ENCODE measurements around the gene TIMMDC1.

TIMMDC1 gene

DNA sequence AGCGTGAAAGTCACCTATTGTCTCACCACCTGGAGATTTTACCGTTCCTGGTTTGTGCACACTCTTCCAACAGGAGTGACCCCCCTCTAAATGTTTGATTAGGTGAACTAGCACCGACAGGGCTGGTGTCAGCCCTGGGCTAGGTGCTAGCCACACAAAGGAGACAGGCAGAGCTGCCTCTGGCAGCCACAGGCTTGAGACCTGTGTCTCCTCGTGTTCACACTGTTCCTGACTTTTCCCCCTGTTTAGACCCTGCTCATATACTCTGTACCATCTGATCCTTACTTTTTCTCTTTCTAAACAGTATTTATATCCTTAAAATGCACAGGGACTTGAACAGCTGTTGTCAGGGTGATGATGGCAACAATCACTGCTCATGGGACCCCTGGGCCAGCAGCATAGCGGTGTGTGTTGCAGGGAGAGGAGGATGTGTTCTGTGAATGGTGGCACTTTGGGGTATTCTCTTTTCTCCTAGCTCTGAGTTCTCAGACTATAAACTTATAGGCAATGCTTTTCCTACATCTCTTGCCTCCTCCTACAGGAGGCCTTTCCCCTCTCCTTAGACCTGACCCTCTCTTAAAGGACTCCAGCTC lies 55.6 kb downstream of the TIMMDC1 start:
- DNase-seq (ENCODE audit: low read depth) = no peak
- TF ChIP-seq, protein P1, sequence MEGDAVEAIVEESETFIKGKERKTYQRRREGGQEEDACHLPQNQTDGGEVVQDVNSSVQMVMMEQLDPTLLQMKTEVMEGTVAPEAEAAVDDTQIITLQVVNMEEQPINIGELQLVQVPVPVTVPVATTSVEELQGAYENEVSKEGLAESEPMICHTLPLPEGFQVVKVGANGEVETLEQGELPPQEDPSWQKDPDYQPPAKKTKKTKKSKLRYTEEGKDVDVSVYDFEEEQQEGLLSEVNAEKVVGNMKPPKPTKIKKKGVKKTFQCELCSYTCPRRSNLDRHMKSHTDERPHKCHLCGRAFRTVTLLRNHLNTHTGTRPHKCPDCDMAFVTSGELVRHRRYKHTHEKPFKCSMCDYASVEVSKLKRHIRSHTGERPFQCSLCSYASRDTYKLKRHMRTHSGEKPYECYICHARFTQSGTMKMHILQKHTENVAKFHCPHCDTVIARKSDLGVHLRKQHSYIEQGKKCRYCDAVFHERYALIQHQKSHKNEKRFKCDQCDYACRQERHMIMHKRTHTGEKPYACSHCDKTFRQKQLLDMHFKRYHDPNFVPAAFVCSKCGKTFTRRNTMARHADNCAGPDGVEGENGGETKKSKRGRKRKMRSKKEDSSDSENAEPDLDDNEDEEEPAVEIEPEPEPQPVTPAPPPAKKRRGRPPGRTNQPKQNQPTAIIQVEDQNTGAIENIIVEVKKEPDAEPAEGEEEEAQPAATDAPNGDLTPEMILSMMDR (conservative IDR thresholded peaks at IDR 0.05; ENCODE audit: low read depth, low read length) = no peak
- no peak overlapping the region for H3K4me3 ChIP-seq (ENCODE audit: low read length)

DNA sequence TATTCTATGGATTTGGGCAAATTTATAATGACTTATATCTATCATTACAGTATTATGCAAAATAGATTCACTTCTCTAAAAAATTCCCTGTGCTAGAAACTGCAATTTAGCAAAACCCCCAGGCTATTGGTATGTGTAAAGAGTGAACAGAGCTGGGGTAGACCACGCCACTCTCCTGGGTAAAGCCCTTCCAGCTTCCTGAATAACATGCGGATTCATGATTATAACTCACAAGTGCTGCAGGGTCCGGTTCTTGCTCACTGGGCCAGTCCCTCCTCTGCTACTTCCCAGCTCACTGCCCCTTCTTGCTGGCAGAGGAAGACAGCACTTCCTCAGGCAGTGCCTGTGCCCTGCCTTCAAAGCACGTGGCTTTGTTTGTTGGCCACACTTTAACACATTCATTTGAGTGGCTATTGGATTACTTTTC lies 57.0 kb downstream of the TIMMDC1 start:
- no peak overlapping the region for H3K4me3 ChIP-seq (ENCODE audit: low read length)
- DNase-seq (ENCODE audit: low read depth) = no peak
- TF ChIP-seq, protein P1 (conservative IDR thresholded peaks at IDR 0.05; ENCODE audit: low read depth, low read length) = no peak

DNA sequence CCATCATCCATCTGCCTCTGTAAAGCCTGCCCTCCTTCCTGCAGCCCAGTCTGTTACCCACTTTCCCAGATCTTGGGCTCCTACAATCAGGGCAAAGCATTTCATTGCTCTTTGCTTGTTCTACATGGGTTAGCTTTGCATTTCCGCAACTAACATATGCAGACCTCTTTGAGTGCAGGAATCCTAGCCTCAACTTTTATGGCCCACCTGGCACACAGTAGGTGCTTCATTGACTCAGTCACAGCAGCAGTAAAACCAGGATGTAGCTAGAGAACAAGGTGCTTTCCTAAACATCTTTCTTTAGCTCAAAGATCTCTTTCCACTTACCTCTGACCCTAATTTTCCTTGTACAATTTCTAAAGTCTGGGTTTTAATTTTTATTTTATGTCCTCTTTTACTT lies 57.6 kb downstream of the TIMMDC1 start:
- DNase-seq (ENCODE audit: low read depth) = no peak
- no peak overlapping the region for H3K4me3 ChIP-seq (ENCODE audit: low read length)
- TF ChIP-seq, protein P1 (conservative IDR thresholded peaks at IDR 0.05; ENCODE audit: low read depth, low read length) = no peak

DNA sequence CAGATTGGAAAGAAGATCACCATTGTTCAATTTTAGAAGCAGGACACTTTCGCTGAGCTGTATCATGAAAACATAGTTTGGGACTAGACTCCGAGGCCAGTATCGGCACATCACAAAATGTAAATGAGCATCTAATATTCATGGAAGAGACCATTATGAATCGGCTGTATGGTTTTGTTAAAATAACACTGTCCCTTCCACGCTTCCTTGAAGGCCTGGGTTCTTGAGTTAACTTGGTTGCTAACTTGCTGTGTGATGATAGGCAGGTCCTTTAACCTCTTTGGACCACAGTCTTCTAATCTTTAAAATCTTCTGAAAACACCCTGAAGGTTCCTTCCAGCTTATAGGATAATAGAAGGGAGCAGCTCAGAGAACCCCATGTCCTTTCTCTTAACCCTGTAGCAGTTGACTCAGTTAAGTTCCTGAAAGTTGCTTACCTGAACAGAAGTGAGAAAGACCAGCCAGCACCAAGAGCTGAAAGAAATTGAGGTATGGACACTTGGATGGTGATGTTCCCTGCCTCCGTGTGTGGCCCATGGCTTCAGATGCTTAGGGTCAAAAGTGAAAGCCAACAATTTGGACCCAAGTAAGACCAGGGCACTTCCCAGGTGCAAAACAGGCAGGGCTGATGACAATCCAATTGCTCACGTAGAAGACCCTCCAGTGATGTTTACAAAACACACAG lies 59.0 kb downstream of the TIMMDC1 start:
- TF ChIP-seq, protein P1 (conservative IDR thresholded peaks at IDR 0.05; ENCODE audit: low read depth, low read length) = no peak
- DNase-seq (ENCODE audit: low read depth) = no peak
- no peak overlapping the region for H3K4me3 ChIP-seq (ENCODE audit: low read length)

DNA sequence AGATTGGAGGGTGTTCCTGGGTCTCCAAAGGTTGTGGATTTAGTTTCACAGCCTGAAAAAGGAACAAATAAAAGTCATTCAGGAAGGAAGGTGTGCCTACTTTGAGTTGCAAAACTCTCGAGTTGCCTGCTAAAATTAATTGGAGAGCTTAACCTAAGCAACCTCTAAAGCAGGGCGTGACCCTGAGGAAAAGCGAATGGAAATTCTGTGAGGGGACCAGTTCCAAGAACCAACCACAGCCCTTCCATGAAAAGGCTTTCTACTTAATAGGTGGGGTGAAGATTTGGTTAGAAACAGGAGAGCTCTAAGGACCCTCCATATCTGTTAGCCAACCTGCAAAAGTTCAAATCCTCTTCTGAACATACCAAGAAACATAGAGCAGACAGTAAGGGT lies 59.5 kb downstream of the TIMMDC1 start:
- TF ChIP-seq, protein P1 (conservative IDR thresholded peaks at IDR 0.05; ENCODE audit: low read depth, low read length) = no peak
- no peak overlapping the region for H3K4me3 ChIP-seq (ENCODE audit: low read length)
- no peak for DNase-seq (ENCODE audit: low read depth)

DNA sequence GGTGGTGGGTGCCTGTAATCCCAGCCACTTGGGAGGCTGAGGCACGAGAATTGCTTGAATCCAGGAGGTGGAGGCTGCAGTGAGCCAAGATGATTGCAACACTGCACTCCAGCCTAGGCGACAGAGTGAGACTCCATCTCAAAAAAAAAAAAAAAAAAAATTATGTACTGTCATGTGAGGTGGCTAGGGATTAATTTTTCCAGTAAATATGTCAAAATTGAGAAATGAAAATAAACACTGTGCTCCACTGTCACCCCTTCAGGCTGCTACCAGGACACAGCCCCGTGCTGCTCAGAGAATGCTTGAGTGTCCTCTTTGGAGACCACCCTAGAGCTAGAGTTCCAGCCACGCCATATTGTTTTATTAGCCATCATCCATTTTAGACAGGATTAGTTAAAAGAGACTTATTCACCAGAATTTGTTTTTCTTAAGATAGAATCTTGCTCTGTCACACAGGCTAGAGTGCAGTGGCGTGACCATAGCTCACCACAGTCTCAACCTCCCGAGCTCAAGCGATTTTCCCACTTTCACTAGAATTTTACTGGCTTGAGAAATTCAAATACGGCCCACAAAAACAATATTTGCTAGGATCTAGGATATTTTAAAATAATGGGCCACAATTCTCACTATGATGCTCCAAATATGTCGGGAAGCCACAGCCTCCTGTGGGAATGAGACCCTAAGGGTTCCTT lies 60.4 kb downstream of the TIMMDC1 start:
- DNase-seq (ENCODE audit: low read depth) = no peak
- TF ChIP-seq, protein P1 (conservative IDR thresholded peaks at IDR 0.05; ENCODE audit: low read depth, low read length) = no peak
- H3K4me3 ChIP-seq (ENCODE audit: low read length) = no peak overlapping the region

Measured in retinal pigment epithelial cell (primary cell).